ENCODE results near the gene NIPBL.
"Not testable (repeated sequence)": the region's sequence is repeated elsewhere in the genome, so short reads cannot be mapped to it uniquely, and the experiment has no call there.

The NIPBL gene

DNA sequence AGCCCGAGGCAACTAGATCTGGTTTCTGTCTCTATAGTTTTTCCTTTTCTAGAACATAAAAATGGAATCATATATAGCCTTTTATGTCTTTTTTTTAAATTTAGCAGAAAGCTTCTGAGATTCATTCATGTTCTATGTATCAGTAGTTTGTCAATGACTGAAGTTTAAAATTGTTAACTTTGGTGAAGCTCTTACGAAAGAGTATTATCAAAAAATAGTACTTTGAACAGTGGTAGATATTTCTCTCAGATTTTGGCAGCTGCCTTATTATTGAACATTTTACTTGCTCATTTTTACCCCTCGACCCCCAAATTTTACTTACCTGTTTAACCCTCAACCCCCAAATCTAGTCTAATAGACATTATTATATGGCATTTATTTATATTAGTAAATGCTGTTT lies 10.2 kb downstream of the NIPBL start:
- DNase-seq (ENCODE audit: insufficient read length, low spot score) (no peak), FAIRE-seq (no peak)
- TF ChIP-seq, protein P1, sequence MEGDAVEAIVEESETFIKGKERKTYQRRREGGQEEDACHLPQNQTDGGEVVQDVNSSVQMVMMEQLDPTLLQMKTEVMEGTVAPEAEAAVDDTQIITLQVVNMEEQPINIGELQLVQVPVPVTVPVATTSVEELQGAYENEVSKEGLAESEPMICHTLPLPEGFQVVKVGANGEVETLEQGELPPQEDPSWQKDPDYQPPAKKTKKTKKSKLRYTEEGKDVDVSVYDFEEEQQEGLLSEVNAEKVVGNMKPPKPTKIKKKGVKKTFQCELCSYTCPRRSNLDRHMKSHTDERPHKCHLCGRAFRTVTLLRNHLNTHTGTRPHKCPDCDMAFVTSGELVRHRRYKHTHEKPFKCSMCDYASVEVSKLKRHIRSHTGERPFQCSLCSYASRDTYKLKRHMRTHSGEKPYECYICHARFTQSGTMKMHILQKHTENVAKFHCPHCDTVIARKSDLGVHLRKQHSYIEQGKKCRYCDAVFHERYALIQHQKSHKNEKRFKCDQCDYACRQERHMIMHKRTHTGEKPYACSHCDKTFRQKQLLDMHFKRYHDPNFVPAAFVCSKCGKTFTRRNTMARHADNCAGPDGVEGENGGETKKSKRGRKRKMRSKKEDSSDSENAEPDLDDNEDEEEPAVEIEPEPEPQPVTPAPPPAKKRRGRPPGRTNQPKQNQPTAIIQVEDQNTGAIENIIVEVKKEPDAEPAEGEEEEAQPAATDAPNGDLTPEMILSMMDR (IDR thresholded peaks at IDR 0.05; ENCODE audit: insufficient read depth, missing control alignments) = no peak

DNA sequence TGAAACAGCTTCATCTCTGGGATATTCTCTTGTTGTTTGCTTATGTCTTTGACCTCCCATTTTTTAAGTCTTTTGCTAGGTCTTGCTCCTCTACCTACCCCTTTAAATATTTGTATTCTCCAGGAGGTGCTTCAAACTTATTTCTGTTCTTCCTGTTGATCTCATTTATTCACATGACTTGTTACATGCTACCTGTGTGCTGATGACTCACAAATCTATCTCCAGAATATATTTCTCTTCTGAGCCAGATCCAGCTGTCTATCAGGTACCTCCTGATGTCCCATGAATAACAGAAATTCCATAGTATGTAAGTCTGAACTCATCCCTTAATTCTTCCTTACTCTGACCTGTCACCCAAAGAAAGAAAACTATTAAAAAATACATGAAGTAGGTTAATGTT lies 11.0 kb downstream of the NIPBL start:
- DNase-seq (ENCODE audit: insufficient read length, low spot score) (no peak), FAIRE-seq (no peak)
- TF ChIP-seq, protein P1 (IDR thresholded peaks at IDR 0.05; ENCODE audit: insufficient read depth, missing control alignments) = no peak

DNA sequence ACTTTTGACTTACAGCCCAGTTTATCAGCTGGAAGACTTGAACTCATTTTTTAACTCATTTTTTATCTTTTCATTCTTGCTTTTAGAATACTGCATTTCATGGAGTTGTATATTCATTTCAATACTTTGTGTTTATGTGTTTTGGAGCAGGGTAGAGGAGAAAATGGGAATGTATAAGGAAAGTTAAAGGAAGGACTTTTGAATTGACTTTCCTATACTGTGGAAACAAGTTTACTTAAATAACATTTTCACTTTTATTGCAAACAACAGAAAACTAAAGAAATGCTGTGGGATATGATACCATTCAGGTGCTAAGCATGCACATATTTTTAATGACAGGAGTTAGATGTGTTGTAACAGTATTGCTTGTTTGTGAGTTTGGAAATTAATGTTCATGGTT lies 11.7 kb downstream of the NIPBL start:
- DNase-seq (ENCODE audit: insufficient read length, low spot score) = no peak
- TF ChIP-seq, protein P1 (IDR thresholded peaks at IDR 0.05; ENCODE audit: insufficient read depth, missing control alignments) = no peak
- FAIRE-seq = no peak

DNA sequence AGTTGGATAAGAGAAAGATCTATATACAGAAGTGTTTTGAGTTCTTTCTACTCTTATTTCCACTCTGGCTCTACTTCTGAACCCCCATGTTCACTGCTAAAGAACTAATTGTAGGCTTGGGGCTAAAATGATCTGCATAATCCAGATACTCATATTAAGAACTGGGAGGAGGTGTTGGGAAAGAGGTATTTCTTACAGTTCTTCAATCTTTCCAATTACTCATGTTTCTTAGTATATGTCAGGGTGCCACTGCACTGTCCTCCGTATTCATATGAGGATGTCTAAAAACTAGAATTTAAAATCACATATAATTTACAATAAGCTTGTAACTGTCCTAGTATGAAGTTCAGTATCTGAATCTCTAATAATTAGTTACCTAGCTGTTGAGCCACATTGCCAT lies 12.7 kb downstream of the NIPBL start:
- no peak for DNase-seq (ENCODE audit: insufficient read length, low spot score)
- no peak for FAIRE-seq
- TF ChIP-seq, protein P1 (IDR thresholded peaks at IDR 0.05; ENCODE audit: insufficient read depth, missing control alignments) = no peak

DNA sequence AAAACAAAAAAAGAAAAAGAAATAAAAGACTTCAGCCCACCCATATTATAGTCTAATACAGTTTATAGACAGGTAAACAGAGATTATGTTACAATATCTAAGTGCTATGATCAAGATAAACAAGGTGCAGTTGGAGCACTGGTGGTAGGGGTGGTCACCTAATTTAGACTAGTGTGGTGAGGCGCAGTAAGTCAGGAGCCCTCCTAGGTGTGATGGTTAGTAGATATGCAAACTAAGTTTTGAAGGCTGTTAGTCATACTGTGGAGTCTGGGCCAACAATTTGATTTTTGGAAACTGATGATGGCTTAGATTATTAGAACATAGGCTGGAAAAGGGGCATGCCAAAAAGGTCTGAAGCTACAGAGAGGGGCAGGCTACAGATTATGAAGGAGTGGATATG lies 14.7 kb downstream of the NIPBL start:
- FAIRE-seq = no peak
- DNase-seq (ENCODE audit: insufficient read length, low spot score) = no peak
- TF ChIP-seq, protein P1 (IDR thresholded peaks at IDR 0.05; ENCODE audit: insufficient read depth, missing control alignments) = no peak

DNA sequence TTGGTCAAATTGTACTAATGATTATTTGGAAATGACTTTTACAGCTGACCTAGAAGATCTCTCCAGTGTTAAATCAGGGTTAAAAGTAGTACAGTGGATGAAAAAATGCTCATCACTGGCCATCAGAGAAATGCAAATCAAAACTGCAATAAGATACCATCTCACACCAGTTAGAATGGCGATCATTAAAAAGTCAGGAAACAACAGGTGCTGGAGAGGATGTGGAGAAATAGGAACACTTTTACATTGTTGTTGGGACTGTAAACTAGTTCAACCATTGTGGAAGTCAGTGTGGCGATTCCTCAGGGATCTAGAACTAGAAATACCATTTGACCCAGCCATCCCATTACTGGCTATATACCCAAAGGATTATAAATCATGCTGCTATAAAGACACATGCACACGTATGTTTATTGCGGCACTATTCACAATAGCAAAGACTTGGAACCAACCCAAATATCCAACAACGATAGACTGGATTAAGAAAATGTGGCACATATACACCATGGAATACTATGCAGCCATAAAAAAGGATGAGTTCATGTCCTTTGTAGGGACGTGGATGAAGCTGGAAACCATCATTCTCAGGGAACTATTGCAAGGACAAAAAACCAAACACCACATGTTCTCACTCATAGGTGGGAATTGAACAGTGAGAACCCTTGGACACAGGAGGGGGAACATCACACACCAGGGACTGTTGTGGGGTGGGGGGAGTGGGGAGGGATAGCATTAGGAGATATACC lies 15.7 kb downstream of the NIPBL start:
- not testable (repeated sequence) for DNase-seq (ENCODE audit: insufficient read length, low spot score); FAIRE-seq

DNA sequence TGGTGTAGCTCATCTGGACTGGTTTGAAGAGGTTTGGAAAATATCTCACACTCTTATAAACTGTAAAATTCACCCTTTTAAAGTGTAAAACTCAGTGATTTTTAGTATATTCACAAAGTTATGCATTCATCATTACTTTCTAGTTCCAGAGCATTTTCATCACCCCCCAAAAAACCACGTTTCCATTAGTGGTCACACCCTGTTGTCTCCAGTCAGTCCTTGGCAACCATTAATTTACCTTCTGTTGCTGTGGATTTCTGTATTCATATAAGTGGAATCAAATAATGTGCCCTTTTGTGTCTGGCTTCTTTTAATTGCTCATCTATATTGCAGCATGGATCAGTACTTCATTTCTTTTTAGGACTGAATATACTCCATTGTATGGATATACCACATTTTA lies 18.4 kb downstream of the NIPBL start:
- FAIRE-seq = no peak
- no peak for DNase-seq (ENCODE audit: insufficient read length, low spot score)

More for the DNA sequence above, 18.4 kb downstream of the NIPBL start:
- TF ChIP-seq, protein P1 (IDR thresholded peaks at IDR 0.05; ENCODE audit: insufficient read depth, missing control alignments) = no peak

Measured in D721Med (cell line).